GM18909 (cell line): ENCODE measurements around the gene ESCO1.
"Not testable (repeated sequence)": the region's sequence is repeated elsewhere in the genome, so short reads cannot be mapped to it uniquely, and the experiment has no call there.

Source experiments
- ATAC-seq: cut with Tn5 transposase; IDR thresholded peaks from one replicate; pipeline ENCODE4 v1.9.1; 2021; ENCODE audit warnings: mild to moderate bottlenecking; ENCODE audit not compliant: unreplicated experiment, poor library complexity

ESCO1 gene

DNA sequence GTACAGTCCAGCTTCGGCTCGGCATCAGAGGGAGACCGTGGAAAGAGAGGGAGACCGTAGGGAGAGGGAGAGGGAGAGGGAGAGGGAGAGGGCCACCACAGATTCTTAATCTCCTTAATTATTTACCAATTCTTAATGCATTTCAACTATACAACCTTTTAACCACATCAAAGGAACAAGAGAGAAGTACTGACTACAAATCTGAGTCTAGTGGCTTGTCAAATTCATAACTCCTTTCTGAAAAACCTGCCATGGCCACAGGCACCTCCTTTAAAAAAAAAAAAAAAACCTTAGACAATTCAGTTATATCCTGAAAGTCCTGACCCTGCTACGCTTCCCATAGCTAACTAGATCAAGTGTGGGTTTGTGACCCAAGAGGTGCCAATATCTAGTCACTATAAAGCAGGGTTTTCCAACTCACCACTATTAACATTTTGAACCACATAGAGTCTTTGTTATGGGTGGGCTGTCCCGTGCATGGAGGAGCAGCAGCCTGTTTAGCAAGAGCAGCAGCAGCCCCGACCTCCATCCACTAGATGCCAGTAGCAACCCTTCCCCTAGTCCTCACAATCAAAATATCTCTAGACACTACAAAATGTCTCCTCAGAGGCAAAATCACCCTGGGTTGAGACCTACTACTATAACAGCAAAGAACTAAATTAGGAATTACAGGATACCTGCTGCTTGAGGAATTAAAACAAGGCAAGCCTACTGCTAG, 6.8 kb downstream of the ESCO1 start:
- no peak for ATAC-seq

DNA sequence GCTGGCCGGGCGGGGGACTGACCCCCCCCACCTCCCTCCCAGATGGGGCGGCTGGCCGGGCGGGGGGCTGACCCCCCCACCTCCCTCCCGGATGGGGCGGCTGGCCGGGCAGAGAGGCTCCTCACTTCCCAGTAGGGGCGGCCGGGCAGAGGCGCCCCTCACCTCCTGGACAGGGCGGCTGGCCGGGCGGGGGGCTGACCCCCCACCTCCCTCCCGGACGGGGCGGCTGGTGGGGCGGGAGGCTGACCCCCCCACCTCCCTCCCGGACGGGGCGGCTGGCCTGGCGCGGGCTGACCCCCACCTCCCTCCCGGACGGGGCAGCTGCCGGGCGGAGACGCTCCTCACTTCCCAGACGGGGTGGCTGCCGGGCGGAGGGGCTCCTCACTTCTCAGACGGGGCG, 8.1 kb downstream of the ESCO1 start:
- not testable (repeated sequence) for ATAC-seq

DNA sequence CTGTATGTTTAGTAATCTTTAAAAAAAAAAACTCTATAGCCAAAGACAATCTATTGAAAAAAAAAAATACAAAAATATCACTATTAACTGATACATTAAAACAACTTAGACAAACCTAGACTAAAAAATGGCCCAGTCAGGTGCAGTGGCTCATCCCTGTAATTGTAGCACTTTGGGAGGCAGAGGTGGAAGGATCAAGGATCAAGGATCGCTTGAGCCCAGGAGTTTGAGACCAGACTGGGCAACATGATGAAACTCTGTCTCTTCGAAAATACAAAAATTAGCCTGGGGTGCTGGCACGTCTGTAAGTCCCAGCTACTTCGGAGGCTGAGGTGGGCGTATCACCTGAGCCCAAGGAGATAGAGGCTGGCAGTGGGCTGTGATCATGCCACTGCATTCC, 16.1 kb downstream of the ESCO1 start:
- ATAC-seq: no peak

DNA sequence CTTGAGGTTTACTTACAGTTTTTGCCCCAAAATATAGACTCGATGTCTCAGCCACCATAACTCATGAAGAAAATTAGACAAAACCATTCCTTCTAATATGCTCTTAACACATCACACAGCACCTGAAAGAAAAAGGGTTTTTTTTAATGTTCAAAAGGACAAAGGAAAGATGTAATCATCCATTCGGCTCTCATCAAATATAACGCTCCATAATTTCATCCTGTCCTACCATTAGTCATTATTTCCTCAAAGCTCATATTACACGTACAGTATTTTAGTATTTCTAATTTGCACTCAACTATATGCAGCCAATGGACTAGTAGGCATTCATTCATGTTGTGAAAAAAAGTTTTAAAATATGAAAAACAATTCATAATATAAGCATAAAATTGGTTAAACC, 24.8 kb downstream of the ESCO1 start:
- ATAC-seq: no peak

DNA sequence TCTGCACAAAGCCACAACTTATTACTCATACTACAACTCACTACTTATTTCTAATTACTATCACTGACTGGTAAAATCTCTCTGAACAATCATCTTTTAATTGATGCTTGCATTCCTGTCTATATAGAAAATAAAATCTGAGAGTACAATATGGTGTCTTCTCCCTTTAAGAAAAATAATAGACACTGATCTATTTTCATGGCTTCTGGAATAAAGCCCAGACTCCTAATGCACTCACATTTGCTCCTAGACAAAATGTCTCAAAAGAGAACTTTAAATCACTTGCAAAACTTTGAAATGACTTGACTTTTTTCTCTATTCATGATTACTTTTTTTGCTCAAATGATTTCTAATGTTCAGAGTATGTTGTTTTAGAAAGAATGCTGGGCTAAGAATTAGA, 28.7 kb downstream of the ESCO1 start:
- no peak for ATAC-seq

DNA sequence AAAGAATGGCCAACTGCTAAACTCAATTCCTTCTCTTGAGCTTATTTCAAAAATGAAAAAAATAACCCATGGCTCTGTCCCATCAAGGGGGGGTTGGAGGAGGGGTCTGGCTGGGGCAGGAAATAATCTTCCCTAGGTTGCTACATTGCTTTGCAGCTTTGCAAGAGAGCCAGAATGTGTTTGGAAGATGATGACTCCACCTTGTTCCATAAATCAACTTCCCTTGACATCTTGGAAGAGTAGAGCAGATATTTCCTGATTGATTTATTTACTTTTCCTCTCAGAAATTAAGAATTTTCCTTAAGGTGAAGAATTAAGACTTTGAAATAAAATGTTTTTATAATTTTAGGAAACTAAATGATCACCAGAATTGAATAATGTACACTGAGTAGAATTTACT, 41.3 kb downstream of the ESCO1 start:
- no peak for ATAC-seq

DNA sequence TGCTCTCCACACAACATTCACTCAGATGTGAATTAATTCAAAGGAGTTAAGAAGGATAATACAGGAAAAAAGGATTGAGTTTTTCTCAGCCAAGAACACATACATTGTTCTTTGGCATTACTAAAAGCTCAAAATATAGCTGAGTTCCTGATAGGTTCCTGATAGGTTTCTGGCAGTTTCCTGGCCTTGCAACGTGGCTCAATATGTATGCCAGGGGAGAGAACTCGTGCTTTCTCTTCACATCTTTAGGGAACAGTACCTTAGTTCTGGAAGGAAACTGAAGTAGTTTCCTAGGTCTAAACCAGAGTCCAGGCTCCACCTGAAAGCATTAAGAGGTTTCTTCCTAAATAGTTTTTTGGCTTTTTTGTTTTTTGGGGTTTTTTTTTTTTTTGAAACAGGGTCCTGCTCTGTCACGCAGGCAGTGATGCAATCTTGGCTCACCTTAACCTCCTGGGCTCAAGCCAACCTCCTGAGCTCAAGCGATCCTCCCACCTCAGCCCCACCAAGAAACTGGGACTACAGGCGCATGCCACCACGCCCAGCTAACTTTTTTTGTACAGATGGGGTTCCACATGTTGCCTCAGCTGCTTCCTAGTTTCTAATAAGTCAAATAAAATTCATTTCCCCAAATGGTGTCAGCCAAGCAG, 42.8 kb downstream of the ESCO1 start:
- ATAC-seq: no peak

DNA sequence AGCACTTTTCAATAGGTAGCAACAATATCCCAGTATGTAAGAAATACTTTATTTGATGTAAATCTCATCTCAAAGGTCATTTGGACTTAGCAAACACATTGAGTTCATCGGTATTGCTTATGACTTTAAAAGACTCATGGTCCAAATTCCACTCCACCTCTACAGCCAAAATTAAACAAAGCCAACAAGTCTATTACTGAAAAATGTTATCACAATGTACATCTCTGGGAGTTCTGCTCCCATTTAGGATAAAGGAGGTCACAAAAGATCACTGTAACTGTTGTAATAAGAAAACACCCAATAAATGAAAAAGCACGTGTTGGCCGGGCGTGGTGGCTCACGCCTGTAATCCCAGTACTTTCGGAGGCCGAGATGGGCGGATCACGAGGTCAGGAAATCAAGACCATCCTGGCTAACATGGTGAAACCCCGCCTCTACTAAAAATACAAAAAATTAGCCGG, 50.0 kb downstream of the ESCO1 start:
- no peak for ATAC-seq

DNA sequence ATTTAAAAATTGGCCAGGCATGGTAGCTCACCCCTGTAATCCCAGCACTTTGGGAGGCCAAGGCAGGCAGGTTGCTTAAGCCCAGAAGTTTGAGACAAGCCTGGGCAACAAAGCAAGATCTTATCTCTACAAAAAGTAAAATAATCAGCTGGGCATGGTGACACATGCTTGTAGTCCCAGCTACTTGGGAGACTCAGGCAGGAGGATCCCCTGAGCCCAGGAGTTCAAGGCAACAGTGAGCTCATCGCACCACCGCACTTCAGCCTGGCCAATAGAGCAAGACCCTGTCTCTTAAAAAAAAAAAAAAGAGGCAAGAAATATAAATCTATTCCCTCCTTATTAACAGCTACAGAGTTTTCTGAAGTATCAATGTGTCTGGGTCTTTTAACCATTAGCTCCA, 51.9 kb downstream of the ESCO1 start:
- ATAC-seq: no peak

DNA sequence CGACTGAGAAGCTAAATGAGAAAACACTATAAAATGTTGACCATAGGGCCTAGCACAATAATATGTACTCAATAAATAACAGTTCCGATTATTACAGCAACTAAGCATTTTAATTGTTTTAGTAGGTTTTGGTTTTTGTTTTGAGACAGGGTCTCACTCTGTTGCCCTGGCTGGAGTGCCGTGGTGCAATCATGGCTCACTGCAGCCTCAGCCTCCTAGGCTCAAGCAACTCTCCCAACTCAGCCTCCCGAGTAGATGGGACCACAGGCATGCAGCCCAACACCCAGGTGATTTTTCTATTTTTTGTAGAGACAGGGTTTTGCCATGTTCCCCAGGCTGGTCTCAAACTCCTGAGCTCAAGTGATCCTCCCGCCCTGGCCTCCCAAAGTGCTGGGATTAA, 54.1 kb downstream of the ESCO1 start:
- no peak for ATAC-seq

DNA sequence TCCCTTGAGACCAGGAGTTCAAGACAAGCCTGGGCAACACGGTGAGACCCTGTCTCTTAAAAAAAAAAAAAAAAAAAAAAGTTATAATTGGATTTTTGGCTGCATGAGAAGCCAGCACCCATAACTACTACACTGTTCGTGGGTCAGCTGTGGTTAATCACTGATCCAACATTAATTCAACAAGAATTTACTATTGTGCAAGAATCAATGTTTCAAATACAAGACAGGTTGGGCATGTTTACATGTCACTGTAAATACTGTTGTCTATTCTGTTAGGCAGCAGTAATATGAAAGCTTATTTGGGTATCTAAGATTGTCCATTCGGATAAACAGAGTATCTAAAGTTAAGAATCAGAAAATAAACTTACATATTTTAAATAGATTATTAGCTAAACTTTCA, 62.3 kb downstream of the ESCO1 start:
- ATAC-seq: no peak

DNA sequence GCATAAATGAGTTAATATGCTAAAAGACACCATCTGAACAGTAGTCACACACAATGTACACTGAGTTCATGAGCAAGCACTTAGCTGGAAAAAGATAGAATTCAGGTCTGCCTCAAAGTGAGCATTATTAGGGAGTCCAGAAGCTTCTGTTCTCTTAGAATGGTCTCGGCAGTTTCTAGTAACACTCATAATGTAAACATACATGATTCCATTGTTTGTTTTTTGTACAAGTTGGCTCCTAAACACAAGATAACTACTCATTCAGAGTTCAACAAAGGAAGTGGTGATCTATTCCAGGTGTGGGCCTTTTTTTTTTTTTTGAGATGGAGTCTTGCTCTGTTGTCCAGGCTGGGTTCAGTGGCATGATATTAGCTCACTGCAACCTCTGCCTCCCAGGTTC, 66.2 kb downstream of the ESCO1 start:
- no peak for ATAC-seq

DNA sequence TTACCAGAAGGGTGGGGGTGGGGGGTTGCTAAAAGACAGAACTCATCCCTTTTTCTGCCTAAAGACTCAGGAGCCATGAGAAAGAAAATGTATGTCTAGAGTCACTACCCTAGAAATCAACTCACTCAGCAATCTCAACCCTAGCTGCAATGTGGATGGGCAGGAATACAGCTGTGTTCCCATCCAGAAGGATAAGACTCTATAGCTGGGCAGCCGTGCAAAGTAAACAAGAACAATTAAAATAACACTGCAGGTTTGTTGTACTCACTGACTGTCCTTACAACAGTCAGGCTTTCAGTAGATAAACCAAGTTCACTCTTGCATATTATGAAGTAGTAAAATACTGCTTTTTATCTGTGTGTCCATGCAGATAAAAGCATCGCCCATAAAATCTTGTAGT, 74.0 kb downstream of the ESCO1 start:
- no peak for ATAC-seq

DNA sequence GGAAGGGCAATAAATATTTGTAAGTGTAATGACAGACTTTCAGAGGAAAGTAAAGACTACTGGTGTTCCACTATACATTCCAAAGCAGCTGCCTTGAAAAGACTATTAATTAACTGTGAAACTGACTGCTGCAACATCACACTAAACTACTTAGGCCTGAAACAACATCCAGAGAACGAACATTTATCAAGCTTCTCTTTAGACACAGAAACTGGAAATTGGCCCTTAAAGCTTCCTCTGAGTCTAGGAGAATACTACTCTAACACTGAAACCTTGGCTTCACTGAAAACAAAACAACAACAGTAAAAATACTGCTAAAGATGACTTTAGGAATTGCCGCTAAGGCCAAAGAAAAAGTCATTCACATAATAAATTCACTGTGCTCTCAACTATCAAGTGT, 74.6 kb downstream of the ESCO1 start:
- ATAC-seq: no peak

DNA sequence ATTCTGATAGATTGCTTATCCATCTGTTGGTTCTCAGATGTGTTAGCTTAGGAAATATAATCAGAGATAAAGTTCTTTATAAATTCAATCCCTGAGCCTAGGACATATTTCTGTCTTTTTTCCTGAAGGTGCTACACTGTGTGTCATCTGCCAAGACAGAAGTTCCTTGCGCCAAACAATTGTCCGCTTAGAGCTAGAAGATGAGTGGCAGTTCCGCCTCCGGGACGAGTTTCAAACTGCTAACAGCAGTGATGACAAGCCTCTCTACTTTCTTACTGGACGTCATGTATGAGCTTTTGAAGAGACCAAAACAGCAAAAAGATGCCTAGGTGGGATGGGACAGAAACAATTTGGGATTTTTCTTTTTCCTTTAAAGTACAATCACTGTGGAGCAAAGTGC, 78.0 kb downstream of the ESCO1 start:
- no peak for ATAC-seq

DNA sequence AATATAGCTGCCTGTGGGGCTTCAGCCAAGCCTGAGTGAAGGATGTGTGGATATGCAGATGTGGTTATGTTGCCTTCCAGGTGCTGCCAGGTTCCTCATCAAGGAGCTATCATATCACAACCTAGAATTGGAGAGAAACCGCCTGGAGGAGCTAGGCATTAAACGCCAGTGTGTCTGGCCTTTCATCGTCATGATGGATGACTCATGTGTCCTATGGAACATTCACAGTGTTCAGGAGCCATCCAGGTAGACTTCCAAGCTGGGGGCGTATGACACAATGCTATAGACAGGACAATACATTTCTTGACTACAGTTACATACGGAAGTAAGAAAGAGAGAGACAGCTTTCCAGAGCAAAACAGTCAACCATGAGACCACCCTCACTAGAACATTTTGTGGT, 86.8 kb downstream of the ESCO1 start:
- ATAC-seq: no peak

DNA sequence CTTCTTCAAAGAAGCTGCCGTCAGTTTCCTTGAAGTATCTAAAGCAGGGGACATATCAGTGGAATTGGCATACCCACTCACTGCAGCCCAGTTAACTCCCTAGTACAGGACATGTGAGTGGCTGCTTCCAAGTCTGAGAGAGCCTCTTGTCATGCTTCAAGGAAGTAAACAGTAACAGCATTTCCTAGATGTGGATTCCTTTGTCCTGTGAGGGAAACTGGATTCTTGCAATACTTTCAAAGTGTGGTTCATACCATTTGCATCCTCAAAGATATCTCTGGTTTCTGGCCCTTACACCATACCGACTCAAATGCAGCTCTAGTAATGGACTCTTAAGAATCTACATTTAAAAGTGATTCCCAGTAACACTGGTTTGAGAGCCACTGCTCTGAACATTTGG, 87.2 kb downstream of the ESCO1 start:
- ATAC-seq: no peak

DNA sequence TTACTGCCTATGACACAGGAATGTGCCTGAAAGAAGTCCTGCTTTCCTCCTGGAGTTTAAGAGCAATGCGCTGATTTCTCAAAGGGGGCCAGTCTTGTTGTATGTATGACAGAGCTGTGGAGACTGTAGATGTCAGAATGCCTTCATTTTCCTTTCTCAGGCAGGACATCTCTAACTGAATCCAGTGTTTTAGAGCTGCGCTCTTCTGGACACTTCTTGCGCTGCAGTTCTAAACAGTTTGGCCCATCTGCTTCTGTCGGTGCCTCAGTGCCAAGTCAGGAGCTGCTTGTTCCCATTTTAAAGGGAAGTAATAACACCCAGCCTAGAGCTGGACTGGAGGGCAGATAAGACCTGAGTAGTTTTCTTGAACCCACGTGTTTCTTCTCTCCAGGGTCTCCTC, 91.4 kb downstream of the ESCO1 start:
- ATAC-seq: no peak

DNA sequence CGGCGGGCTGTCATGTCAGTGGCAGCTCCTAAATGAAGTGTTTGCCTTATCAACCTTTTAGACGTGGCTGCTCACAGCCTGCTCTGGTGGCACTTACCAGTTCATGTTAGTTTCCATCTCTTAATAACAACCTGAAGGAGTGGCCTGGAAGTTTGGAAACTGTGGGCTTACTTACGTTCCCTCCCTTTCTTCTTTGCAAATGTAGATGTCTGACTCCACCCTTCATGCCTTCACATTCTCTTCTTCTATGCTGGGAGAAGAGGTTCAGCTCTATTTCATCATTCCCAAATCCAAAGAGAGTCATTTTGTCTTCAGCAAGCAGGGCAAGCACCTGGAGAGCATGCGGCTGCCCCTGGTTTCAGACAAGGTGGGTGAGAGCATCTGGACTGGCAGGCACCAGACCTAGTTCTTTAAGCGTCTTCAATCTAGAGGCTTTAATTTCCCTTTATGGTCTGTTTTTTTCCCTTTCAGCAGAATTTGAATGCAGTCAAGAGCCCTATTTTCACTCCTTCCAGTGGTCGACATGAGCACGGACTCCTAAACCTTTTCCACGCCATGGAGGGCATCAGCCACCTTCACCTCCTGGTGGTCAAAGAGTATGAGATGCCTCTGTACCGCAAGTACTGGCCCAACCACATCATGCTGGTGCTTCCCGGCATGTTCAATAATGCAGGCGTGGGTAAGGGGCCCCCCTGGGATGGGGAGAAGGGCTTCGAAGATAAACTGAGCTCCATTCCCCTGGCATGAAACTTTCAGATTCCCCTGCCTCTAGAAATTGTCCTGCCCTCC, 92.4 kb downstream of the ESCO1 start:
- ATAC-seq: no peak

DNA sequence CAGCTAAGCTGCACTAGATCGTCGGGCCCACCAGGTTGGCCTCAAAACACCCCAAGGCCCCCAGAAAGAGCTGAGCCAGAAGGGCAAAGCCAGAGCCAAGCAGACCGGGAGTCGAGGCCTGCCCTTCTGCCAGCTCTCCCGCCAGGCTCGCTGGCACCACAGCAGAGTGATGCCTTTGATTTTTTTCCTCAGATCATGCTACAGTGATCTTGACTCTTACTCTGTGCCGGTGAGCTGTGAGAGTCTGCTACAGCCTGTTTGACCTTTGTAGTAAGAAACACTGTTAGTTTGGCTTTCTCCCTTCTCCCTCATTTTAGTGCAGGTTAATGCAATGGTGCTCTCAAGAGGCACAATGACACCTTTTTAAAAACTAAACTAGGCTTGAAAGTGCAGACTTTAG, 97.8 kb downstream of the ESCO1 start:
- no peak for ATAC-seq

DNA sequence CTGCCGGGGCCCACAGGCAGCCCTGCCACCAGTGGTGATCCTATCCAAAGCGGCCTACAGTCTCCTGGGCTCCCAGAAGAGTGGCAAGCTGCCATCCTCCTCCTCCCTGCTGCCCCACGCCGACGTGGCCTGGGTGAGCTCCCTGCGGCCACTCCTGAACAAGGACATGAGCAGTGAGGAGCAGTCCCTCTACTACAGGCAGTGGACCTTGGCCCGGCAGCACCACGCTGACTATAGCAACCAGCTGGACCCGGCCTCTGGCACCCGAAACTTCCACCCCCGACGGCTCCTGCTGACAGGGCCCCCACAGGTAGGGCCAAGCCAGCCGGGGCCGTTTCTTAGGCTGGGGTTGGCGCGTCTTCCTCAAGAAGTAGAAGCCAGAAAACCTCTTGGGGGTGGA, 100.5 kb downstream of the ESCO1 start:
- no peak for ATAC-seq
